Activated B cell treated with CpG ODN at 0.5 μM for 24 hours (primary cell): ENCODE data around the gene SNX12. TPM values are rescaled to one million over a fixed set of nuclear protein-coding genes. Genes with fewer than 3 reads are reported as not detected.

Experiments
- ATAC-seq: fragments of 200-7000 bp; cut with Tn5 transposase; one replicate; pipeline ENCODE4 v1.10.0; 2021; ENCODE audit warnings: low read depth, mild to moderate bottlenecking, moderate library complexity
- CTCF ChIA-PET: fragments of 350-600 bp; sonication (Branson Sonifier 250); formaldehyde crosslinking; loops from one replicate; lab custom pipeline; 2021; ENCODE audit warnings: antibody characterized with exemption; lab: Charles Lee
- POLR2A ChIA-PET: fragments of 350-600 bp; sonication (Branson Sonifier 250); formaldehyde crosslinking; loops from one replicate; lab custom pipeline; 2021; ENCODE audit warnings: antibody characterized with exemption; lab: Charles Lee
- DNase-seq: peaks from one replicate; pipeline ENCODE4 v3.0.0; 2022
- H3K27ac Mint-ChIP-seq: one replicate; pipeline ENCODE4 v1.8.0; 2020; ENCODE audit warnings: mixed read lengths
- H3K27me3 Mint-ChIP-seq: one replicate; pipeline ENCODE4 v1.8.0; 2021; ENCODE audit warnings: mixed read lengths
- H3K36me3 Mint-ChIP-seq: one replicate; pipeline ENCODE4 v1.8.0; 2021; ENCODE audit warnings: low read depth, mixed read lengths
- H3K4me1 Mint-ChIP-seq: one replicate; pipeline ENCODE4 v1.8.0; 2021; ENCODE audit warnings: mixed read lengths
- H3K4me3 Mint-ChIP-seq: one replicate; pipeline ENCODE4 v1.8.0; 2020; ENCODE audit warnings: mild to moderate bottlenecking, mixed read lengths
- H3K9me3 Mint-ChIP-seq: one replicate; pipeline ENCODE4 v1.8.0; 2020; ENCODE audit warnings: mixed read lengths
- CTCF ChIP-seq: fragments of 200-600 bp; IDR thresholded peaks from one replicate; pipeline ENCODE4 v1.8.0; 2022; ENCODE audit warnings: antibody characterized with exemption, mild to moderate bottlenecking
- intact Hi-C: fragments of 100-400 bp; cut with micrococcal nuclease; formaldehyde crosslinking; loops from one replicate; pipeline ENCODE4 v1.15.1; 2024
- total RNA-seq: library from RNA; stranded (reverse); gene quantifications from 2 replicates; pipeline ENCODE4 v1.2.3, GENCODE V29; 2022

The SNX12 gene
- total RNA-seq, 1 donor from 2014 or later, result 44.8 TPM

- no peak for TF ChIP-seq CTCF
- DNase-seq, result no peak
- Mint-ChIP-seq H3K9me3 (no peaks in the 10 kb centered on the region), H3K27me3 (no peaks in the 10 kb centered on the region), H3K4me1 (peaks cover 41% of the 10 kb centered on the region), H3K4me3 (no peak overlapping the region), H3K27ac (no peak overlapping the region), H3K36me3 (peaks cover 5% of the 10 kb centered on the region)
- ChIA-PET CTCF (interaction anchor here (1.0 to 4.1 kb wide), 4 partner anchors 12 to 101 kb away, joined by 3 to 32 read pairs (median 14); partner anchors contain the start of genes IL2RG and MED12), POLR2A (interaction anchor here (1.4 to 8.2 kb wide), 4 partner anchors 9 to 83 kb away, joined by 3 to 89 read pairs (median 40); partner anchors contain the start of genes IL2RG and MED12)
- ATAC-seq, result no peak
- intact Hi-C loops, result loop anchor here (1.0 to 10.0 kb wide), 4 partner anchors 12 to 964 kb away; partner anchors contain the start of genes IGBP1 and IL2RG
Measured at GRCh38 chrX:71098951-71099506, 30.9 kb upstream of the SNX12 start.

DNA sequence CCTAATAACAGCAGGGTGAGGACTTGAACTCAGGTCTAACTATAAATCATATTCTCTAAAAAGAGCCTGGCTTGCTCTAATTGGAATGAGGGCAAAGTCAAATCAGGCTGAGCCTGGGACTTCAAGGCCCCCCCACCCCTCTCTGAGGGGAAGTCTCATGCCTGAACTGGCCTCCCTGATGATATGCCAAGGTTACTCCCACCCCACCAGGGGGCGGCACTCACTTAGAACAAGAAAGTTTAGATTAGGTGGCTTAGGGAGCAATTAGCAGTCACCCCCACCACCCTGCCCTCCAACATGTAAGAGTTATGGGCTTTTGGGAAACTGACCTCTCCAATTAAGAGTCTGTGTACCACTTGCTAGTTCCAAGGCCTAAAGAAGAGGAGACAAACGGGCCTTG, 30.2 kb upstream of the SNX12 start:
- ATAC-seq (peak; percentile 51), DNase-seq (peak; percentile 53)
- Mint-ChIP-seq H3K27ac (no peak overlapping the region), H3K4me1 (peaks cover 34% of the 10 kb centered on the region), H3K9me3 (no peaks in the 10 kb centered on the region), H3K36me3 (peaks cover 5% of the 10 kb centered on the region), H3K27me3 (no peaks in the 10 kb centered on the region), H3K4me3 (peak overlapping the region; percentile 46)
- ChIA-PET CTCF (interaction anchor here (1.0 kb wide), 1 partner anchor 31 kb away, joined by 3 read pairs; no protein-coding TSS in a partner anchor), POLR2A (interaction anchor here (1.1 to 4.0 kb wide), 4 partner anchors 10 to 31 kb away, joined by 3 to 36 read pairs (median 7); partner anchors contain the start of genes IL2RG and MED12)
- intact Hi-C loops, result loop anchor here (1.0 to 10.0 kb wide), 4 partner anchors 13 to 964 kb away; partner anchors contain the start of genes IGBP1 and IL2RG
- TF ChIP-seq CTCF, result no peak

- H3K27ac Mint-ChIP-seq, result no peak overlapping the region
- H3K4me1 Mint-ChIP-seq, result peaks cover 26% of the 10 kb centered on the region
- TF ChIP-seq CTCF, result no peak
- peaks cover 5% of the 10 kb centered on the region for H3K36me3 Mint-ChIP-seq
- intact Hi-C loops, result loop anchor here (2.0 to 10.0 kb wide), 2 partner anchors 188 to 962 kb away; partner anchors contain the start of gene IGBP1
- no peaks in the 10 kb centered on the region for H3K9me3 Mint-ChIP-seq
- no peaks in the 10 kb centered on the region for H3K27me3 Mint-ChIP-seq
- peak overlapping the region; percentile 95 for H3K4me3 Mint-ChIP-seq
- DNase-seq, result no peak
- ChIA-PET POLR2A (interaction anchor here (0.7 to 4.0 kb wide), 3 partner anchors 15 to 187 kb away, joined by 3 to 36 read pairs (median 13); partner anchors contain the start of genes IL2RG, MED12 and NONO), CTCF (no interaction called here)
- no peak for ATAC-seq
Measured at GRCh38 chrX:71096760-71097032, 28.6 kb upstream of the SNX12 start.

GRCh38 chrX:71095981-71096759, 28.0 kb upstream of the SNX12 start:
- intact Hi-C loops, result loop anchor here (1.0 to 10.0 kb wide), 6 partner anchors 22 to 961 kb away; partner anchors contain the start of genes IGBP1, MED12, SNX12 and TAF1
- no peak for TF ChIP-seq CTCF
- peaks cover 2% of the 10 kb centered on the region for H3K36me3 Mint-ChIP-seq
- peak overlapping the region; percentile 93 for H3K27ac Mint-ChIP-seq
- no peaks in the 10 kb centered on the region for H3K27me3 Mint-ChIP-seq
- H3K4me1 Mint-ChIP-seq, result peaks cover 26% of the 10 kb centered on the region
- ChIA-PET CTCF (no interaction called here), POLR2A (interaction anchor here (0.7 to 4.0 kb wide), 4 partner anchors 15 to 270 kb away, joined by 3 to 36 read pairs (median 8); partner anchors contain the start of genes IL2RG, MED12, NONO and TAF1)
- DNase-seq (peak; percentile 20), ATAC-seq (peak; percentile 55)
- H3K4me3 Mint-ChIP-seq, result peak overlapping the region; percentile 95
- H3K9me3 Mint-ChIP-seq, result no peaks in the 10 kb centered on the region
